Left lobe of liver (tissue), 2 donors: Measurements from ENCODE around the gene TSC22D4. TPM values are rescaled to one million over a fixed set of nuclear protein-coding genes. Genes with fewer than 3 reads are reported as not detected.
"Not testable (repeated sequence)": the region's sequence is repeated elsewhere in the genome, so short reads cannot be mapped to it uniquely, and the experiment has no call there.

ENCODE experiments used
- ATAC-seq: fragments of 200-7000 bp; cut with Tn5 transposase; one replicate; pipeline ENCODE4 v1.9.1; 2020; ENCODE audit warnings: mild to moderate bottlenecking, moderate library complexity
- DNase-seq: peaks from one replicate; pipeline ENCODE4 v3.0.0-alpha.2; 2020; ENCODE audit warnings: low spot score
- total RNA-seq: library from RNA; stranded (reverse); gene quantifications from one replicate; pipeline ENCODE4 v1.2.1, GENCODE V29; 2021
- donor health status: DM: no; HTN: no; CAD: no; lungs with moderate emphysema.
- donor health status: DM: no; HTN: yes; CAD: no.

Gene TSC22D4
- 16.9 TPM for total RNA-seq

DNA sequence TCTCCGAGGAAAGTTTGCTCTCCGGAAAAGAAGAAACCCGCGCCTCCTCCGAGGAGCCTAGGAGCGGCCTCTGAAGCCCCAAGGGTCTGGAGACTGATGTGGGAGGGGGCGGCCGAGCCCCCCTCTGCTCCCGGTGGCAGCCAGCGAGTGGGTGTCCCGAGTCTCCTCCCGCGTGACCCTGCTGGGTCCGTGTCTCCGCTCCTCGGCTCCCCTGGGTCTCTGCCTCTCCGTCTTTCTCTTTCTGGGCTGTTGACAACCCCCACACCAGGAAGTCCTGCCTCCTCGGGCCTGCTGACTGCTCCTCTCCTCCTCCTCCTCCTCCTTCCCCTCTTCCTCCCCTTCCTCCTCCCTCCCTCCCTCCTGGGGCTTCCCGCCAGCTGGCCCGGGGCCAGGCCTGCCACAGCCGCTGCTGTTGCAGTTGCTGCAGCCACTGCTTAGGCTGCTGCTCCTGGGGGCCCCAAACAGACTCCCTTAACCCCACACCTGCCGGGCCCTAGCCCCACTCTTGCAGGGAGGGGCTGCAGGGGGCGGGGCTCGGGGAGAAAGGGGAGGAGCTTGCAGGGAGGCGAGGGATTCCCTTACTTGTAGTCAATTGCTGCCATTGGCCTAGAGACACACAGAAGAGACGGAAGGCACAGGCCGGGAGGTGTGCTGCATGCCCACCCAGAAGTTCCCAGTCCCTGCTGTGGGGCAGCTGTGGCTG is at the start of gene TSC22D4:
TSS of gene TSC22D4 (minus strand) at position 257 of the 703 bp plus-strand sequence. CDS start 1,176 bp downstream, outside the sequence.
- peak; percentile 94 for DNase-seq
- peak; percentile 88 for ATAC-seq

DNA sequence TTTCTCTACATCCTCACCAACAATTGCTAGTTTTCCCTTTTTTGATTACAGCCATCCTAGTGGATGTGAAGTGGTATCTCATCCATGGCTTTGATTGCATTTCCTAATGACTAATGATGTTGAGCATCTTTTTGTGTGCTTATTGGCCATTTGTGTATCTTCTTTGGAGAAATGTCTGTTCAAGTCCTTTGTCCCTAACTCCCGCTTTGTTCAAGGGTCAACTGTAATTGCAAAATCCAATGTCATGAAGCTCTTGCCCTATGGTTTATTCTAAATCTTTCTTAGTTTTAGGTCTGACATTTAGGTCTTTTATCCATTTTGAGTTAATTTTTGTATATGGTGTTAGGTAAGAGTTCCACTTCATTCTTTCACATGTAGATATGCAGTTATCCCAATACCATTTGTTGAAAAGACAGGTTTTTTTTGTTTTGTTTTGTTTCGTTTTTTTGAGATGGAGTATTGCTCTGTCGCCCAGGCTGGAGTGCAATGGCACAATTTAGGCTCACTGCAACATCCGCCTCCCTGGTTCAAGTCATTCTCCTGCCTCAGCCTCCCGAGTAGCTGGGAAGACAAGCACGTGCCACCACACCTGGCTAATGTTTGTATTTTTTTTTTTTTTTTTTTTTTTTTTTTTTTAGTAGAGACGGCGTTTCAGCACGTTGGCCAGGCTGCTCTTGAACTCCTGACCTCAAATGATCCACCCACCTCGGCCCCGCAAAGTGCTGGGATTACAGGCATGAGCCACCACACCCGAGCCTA is 49.3 kb upstream of the TSC22D4 start:
- not testable (repeated sequence) for DNase-seq
- peak; percentile 56 for ATAC-seq

DNA sequence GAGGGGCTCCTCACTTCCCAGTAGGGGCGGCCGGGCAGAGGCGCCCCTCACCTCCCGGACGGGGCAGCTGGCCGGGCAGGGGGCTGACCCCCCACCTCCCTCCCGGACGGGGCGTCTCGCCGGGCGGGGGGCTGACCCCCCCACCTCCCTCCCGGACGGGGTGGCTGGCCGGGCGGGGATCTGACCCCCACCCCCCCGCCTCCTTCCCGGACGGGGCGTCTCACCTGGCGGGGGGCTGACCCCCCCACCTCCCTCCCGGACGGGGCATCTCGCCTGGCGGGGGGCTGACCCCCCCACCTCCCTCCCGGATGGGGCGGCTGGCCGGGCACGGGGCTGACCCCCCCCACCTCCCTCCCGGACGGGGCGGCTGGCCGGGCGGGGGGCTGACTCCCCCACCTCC is 44.2 kb upstream of the TSC22D4 start:
- not testable (repeated sequence) for DNase-seq, ATAC-seq

DNA sequence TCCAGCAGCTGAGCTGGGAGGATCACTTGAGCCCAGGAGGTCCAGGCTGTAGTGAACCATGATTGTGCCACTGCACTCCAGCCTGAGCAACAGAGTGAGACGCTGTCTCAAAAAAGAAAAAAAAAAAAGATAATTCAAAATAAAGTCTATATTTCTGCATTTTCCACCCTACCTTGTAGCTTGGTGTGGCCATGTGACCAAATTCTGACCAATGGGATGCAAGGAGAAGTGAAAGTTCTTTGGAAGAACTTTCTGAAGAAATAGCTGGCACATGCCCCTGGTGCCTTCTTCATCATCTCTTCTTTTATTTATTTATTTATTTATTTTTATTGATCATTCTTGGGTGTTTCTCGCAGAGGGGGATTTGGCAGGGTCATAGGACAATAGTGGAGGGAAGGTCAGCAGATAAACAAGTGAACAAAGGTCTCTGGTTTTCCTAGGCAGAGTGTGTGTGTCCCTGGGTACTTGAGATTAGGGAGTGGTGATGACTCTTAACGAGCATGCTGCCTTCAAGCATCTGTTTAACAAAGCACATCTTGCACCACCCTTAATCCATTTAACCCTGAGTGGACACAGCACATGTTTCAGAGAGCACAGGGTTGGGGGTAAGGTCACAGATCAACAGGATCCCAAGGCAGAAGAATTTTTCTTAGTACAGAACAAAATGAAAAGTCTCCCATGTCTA is 43.0 kb upstream of the TSC22D4 start:
- not testable (repeated sequence) for DNase-seq, ATAC-seq

DNA sequence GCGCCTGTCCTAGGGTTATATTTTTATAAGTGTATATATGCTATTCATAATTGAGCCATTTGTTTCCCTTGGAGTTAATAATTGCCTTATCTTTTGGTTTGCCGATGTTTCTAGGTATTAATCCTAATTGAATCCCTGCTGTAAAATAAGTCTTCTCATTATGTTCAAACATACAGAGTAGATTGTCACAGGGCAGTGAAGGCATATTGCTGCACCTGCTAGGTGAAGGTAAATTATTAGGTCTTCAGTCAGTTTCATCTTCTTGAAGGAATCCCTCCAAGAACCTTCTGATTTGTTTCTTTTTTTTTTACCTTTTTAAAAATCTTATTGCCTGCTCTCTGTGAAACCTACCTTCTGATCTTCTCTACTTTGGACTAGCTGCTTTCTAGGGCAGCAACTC is 42.1 kb upstream of the TSC22D4 start:
- no peak for ATAC-seq
- DNase-seq, result no peak

DNA sequence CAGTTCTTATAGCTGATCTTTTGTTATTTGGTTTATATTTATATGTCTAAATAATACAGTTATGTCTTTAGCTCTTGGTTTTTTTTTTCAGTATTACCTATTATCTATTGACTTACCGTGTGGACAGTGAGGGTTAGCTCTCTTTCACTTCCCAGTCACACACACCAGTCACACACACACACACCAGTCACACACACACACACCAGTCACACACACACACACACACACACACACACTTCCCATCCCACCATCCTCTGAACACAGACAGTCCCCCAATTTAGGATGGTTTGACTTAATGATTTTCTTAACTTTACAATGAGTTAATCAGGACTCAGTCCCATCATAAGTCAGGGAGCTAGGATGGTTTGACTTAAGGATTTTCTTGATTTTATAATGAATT is 41.1 kb upstream of the TSC22D4 start:
- DNase-seq (no peak), ATAC-seq (no peak)

DNA sequence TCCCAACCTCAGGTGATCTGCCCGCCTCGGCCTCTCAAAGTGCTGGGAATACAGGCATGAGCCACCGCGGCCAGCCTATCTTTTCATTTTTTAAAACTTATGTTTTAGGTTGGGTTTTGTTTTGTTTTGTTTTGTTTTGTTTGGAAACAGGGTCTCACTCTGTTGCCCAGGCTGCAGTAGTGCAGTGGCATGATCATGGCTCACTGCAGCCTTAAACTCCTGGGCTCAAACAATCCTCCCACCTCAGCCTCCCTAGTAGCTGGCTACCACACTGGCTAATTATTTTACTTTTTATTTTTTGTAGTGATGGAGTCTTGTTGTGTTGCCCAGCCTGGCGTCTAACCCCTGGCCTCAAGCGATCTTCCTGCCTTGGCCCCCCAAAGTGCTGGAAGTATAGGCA is 40.6 kb upstream of the TSC22D4 start:
- no peak for DNase-seq
- no peak for ATAC-seq

DNA sequence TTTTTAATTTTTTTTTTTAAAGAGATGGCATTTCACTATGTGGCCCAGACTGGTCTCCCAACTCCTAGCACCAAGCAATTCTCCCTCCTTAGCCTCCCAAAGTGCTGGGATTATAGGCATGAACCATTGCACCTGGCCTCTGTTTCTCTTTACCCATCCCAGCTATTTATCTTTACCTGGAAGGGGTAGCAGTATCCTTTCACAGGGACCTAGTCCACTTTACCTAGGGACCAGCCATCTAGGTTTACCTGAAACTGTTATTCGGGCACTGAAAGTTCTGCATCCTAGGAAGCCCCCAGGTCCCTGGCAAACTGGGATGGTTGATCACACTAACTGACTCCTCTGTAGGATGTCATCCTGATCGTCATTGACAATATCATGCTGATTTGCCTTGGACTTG is 38.3 kb upstream of the TSC22D4 start:
- no peak for DNase-seq
- no peak for ATAC-seq

DNA sequence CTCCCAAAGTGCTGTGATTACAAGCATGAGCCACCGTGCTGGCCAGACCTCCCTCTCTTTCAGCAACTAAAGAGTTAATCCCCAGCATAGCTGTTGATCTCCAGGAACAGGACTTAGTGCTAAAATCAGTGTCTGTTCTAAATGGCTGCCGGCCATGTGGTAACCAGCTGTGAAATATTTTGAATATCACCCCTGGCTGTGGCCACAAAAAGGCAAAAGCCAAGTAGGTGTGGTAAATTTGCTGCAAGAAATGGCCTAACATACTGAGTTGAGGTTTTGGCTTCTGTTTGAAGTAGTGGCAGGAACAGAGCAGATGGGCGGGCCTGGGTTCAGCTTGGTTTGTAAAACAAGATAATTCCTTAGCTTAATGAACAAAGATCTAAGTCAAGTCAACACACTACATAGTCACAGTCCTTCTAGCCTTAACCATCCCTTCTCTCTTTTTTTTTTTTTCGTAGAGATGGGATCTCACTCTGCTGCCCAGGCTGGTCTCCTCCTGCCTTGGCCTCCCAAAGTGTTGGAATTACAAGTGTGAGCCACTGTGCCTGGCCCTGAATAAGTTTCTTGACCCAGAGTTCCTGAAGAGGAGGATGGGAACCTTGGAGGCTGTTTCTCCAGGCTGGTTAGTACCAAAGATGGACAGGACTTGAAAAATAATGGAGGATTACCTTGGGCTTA is 37.3 kb upstream of the TSC22D4 start:
- ATAC-seq (no peak), DNase-seq (no peak)

DNA sequence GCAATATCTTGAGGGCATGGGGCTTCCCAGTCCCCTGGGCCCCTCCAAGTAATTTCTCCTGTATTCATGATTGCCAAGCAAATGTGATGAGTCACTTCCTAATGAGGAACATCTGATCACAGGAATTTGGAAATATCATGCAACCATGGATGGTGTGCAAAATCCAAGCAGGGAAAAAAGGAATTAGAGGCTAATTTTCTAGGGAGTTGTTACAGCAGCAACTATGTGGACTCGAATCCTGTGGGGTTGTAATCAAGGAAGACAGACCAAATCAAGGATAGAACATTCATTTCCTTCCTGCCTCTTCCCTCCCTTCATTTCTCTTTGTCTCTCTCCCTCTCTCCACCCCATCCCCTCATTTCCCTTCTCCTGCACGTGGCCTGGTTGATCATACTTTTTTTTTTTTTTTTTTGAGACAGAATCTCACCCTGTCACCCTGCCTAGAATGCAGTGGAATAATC is 36.1 kb upstream of the TSC22D4 start:
- ATAC-seq, result no peak
- DNase-seq, result no peak

GRCh38 chr7:100513212-100513810 is 34.3 kb upstream of the TSC22D4 start:
- no peak for ATAC-seq
- no peak for DNase-seq

GRCh38 chr7:100510437-100511239 is 31.6 kb upstream of the TSC22D4 start:
- DNase-seq, result no peak

DNA sequence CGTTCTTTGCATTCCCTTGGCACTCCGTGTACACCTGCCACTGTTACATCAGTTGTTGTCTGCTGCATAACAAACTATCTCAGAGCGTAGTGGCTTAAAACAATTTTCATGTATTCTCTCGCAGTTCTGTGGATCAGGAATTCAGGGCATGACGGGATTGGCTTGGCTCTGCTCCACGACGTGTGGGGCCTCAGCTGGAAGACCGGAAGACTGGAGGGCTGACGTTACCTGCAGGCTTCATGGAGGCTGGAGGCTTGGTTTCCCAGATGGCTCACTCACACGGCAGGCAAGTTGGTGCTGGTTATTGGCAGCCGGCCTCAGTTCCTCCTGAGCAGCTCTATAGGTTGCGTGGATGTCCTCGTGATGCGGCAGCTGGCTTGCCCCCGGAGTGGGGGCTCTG is 30.2 kb upstream of the TSC22D4 start:
- DNase-seq (no peak), ATAC-seq (no peak)

More at GRCh38 chr7:100510437-100511239, 31.6 kb upstream of the TSC22D4 start:
- ATAC-seq, result no peak

DNA sequence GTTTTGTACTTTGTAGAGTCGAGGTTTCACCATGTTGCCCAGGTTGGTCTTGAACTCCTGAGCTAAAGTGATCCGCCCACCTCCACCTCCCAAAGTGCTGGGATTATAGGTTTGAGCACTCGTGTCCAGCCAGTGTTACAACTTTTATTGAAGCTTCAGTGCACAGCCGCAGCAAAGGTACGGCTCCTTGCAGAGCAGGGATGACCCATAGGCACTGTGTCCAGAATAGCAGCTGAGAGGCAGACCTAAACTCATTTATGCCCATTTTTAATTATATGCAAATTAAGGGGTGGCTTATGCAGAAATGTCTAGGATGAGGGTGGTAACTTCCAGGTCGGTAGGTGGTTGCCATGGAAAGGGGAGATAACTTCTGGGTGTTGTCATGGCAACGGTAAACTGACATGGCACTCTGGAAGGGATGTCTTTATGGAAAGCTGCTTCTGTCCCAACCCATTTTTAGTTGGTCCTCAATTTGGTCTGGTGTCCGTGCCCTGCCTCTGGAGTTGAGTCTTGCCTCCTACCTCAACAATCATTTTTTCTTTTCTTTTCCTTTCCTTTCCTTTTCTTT is 27.4 kb upstream of the TSC22D4 start:
- ATAC-seq, result no peak
- no peak for DNase-seq

DNA sequence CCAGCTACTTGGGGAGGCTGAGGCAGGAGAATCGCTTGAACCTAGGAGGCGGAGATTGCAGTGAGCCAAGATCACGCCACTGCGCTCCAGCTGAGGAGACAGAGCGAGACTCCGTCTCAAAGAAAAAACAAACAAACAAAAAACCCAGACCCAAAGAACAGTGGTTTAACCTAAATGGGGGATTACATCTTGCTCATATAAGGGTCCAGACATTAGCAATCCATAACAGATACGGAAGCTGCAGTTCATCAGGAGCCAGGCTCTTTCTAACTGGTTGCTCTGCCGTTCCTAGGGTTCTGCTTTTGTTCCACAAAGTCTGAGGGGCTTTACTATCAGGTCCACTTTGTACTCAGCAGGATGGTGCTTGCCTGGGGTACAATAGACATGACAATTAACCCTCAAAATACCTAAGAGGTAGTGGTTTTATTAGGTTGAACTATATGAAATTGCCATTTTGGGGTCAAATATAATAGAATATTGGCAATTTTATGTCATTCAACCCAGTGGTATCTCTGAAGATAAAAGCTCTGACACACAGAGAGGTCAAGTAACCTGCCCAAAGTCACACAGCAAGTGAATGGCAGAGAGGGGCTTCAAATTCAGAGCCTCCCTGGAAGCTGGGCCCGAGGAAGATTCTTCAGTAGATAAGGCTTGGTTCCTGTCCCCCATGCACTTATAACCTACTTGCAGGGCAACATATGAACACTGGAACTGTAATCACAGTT is 26.0 kb upstream of the TSC22D4 start:
- DNase-seq (no peak), ATAC-seq (no peak)

- not testable (repeated sequence) for ATAC-seq, DNase-seq
These were observed 25.0 kb upstream of the TSC22D4 start for GRCh38 chr7:100504031-100504430.

DNA sequence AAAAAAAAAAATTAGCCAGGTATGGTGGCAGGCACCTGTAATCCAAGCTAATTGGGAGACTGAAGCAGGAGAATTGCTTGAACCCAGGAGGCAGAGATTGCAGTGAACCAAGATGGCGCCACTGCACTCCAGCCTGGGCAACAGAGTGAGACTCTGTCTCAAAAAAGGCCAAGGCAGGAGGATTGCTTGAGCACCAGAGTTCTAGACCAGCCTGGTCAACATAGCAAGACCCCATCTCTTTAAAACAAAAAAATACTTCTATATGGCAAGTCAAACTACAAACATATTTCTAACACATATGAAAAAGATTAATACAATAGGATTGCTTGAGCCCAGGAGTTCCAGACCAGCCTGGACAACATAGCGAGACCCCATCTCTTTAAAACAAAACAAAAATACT is 21.7 kb upstream of the TSC22D4 start:
- not testable (repeated sequence) for ATAC-seq, DNase-seq

DNA sequence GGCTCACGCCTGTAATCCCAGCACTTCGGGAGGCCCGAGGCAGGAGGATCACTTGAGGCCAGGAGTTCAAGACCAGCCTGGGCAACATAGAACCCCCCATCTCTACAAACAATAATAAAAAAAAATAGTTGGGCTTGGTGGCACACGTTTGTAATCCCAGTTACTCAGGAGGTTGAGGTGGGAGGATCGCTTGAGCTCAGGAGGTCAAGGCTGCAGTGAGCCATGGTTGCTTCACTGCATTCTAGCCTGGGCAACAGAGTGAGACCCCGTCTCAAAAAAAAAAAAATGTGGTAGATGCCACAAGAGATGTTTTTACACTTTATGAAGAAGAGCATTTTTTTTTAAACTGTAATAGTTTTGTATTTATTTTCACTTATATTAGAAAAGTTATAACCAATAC is 17.5 kb upstream of the TSC22D4 start:
- no peak for DNase-seq
- no peak for ATAC-seq
